ENCODE measurements around the gene HOGA1. TPM values are rescaled to one million over a fixed set of nuclear protein-coding genes. Genes with fewer than 3 reads are reported as not detected.

Gene HOGA1
- total RNA-seq, 2 donors from 2014 or later: 0.49 TPM; not detected in 1

DNA sequence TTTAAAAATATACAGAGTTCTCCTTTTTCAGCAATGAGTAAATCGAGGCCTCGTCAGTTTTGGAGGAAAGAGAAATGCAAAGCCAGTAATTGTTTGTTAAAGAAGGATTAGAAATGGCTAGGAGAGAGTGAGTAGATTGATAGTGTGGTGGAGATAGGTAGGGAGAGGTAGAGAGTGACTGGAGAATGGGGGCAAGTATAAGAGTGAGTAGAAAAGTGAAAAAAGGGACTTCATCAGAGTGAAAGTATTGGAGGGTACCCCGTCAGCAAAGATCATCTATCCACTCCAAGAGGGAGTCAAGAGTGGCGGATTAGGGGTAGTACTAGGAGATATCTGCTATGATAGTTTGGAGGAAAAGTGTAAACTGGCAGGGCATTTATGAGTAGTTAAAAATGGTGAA lies 20.9 kb upstream of the HOGA1 start:
- H3K27me3 ChIP-seq: no peaks in the 10 kb centered on the region
- intact Hi-C loops (cut with DNase I): no loop called here
- H3K4me1 ChIP-seq: no peaks in the 10 kb centered on the region
- TF ChIP-seq, protein P1, sequence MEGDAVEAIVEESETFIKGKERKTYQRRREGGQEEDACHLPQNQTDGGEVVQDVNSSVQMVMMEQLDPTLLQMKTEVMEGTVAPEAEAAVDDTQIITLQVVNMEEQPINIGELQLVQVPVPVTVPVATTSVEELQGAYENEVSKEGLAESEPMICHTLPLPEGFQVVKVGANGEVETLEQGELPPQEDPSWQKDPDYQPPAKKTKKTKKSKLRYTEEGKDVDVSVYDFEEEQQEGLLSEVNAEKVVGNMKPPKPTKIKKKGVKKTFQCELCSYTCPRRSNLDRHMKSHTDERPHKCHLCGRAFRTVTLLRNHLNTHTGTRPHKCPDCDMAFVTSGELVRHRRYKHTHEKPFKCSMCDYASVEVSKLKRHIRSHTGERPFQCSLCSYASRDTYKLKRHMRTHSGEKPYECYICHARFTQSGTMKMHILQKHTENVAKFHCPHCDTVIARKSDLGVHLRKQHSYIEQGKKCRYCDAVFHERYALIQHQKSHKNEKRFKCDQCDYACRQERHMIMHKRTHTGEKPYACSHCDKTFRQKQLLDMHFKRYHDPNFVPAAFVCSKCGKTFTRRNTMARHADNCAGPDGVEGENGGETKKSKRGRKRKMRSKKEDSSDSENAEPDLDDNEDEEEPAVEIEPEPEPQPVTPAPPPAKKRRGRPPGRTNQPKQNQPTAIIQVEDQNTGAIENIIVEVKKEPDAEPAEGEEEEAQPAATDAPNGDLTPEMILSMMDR (IDR thresholded peaks at IDR 0.05): no peak
- no peak for DNase-seq
- no peak overlapping the region for H3K4me3 ChIP-seq
- no peaks in the 10 kb centered on the region for H3K9me3 ChIP-seq
- no peak overlapping the region for H3K9ac ChIP-seq (ENCODE audit: low read depth in 2 of 2, low read length in 2 of 2)
- no peak overlapping the region for H3K27ac ChIP-seq
- no peaks in the 10 kb centered on the region for H3K36me3 ChIP-seq

DNA sequence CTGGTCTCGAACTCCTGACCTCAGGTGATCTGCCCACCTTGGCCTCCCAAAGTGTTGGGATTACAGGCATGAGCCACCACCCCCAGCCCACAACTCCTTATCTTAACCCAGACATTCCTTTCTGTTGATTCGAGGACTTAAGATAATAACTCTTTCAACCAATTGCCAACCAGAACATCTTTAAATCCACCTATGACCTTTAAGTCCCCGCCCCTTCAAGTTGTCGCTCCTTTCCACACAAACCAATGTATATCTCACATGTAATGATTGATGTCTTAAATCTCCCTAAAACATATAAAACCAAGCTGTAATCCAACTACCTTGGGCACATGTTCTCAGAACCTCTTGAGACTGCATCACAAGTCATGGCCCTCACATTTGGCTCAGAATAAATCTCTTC lies 19.4 kb upstream of the HOGA1 start:
- Histone ChIP-seq H3K4me1 (no peaks in the 10 kb centered on the region), H3K27ac (no peak overlapping the region), H3K27me3 (no peaks in the 10 kb centered on the region), H3K9me3 (no peaks in the 10 kb centered on the region), H3K36me3 (no peaks in the 10 kb centered on the region), H3K9ac (ENCODE audit: low read depth in 2 of 2, low read length in 2 of 2) (no peak overlapping the region), H3K4me3 (no peak overlapping the region)
- intact Hi-C loops (cut with DNase I): no loop called here
- TF ChIP-seq, protein P1 (IDR thresholded peaks at IDR 0.05): no peak
- no peak for DNase-seq

DNA sequence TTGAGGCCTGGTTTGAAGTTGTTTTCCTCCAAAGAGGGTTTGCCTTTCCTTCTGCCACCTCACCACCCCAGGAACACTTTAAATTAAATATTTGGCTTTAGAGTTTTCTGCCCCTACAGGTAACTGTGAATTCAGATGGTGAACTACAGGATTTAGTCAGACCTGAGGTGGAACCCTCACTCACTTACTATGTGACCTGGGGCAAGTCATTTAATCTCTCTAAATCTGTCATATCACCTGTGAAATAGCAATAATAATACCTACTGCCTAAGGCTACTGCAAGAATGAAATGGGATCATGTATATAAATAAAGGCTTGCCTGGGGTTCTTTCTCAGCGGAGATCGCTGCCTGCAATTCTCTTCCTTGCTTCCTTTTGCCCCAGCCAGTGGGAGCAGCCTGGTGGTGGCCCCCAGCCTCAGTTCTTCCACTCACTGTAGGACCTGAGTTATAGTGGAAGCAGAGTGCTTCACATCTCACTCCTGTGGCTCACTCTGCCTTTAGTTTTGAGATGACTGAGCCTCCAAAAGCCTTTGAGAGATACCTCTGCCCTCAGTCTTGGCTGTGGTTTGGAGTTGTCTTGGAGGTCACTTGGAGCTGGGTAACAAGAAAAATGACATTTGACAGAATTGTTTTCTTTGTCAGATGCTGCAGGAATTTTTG lies 17.7 kb upstream of the HOGA1 start:
- Histone ChIP-seq H3K4me3 (no peak overlapping the region), H3K4me1 (no peaks in the 10 kb centered on the region)
- no peak for DNase-seq

DNA sequence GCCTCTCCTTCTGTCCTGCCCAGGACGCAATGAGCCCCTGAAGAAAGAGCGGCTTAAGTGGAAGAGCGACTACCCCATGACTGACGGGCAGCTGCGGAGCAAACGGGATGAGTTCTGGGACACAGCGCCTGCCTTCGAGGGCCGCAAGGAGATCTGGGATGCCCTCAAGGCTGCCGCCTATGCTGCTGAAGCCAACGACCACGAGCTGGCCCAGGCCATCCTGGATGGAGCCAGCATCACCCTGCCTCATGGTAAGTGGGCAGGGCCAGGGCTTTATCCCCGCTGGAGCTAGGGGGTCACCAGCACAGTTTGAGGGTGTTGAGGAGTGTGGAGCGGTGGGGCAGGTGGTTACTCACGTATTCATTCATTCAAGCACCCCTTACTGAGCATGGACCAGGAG lies 16.3 kb upstream of the HOGA1 start:
- H3K27ac ChIP-seq: no peak overlapping the region

More for the DNA sequence above, 17.7 kb upstream of the HOGA1 start:
- TF ChIP-seq, protein P1 (IDR thresholded peaks at IDR 0.05): no peak
- Histone ChIP-seq H3K27me3 (no peaks in the 10 kb centered on the region), H3K9me3 (no peaks in the 10 kb centered on the region), H3K27ac (no peak overlapping the region), H3K36me3 (no peaks in the 10 kb centered on the region), H3K9ac (ENCODE audit: low read depth in 2 of 2, low read length in 2 of 2) (no peak overlapping the region)
- intact Hi-C loops (cut with DNase I): no loop called here

DNA sequence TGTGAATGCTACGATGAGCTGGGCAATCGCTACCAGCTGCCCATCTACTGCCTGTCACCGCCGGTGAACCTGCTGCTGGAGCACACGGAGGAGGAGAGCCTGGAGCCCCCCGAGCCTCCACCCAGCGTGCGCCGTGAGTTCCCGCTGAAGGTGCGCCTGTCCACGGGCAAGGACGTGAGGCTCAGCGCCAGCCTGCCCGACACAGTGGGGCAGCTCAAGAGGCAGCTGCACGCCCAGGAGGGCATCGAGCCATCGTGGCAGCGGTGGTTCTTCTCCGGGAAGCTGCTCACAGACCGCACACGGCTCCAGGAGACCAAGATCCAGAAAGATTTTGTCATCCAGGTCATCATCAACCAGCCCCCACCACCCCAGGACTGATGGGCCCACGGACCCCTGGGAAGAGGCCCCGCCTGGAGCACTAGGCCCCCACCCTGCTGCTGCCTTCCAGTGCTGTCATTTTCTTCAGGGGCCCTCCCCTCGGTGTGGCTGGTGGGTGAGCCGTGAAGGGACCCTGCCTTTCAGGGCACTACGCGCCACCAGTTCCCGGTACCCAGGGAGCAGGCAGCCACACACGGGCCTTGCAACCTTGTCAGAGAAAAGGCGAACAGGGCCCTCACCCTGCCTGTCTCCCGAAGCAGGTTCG lies 13.9 kb upstream of the HOGA1 start:
- no peaks in the 10 kb centered on the region for H3K36me3 ChIP-seq
- TF ChIP-seq, protein P1 (IDR thresholded peaks at IDR 0.05): no peak
- no peak overlapping the region for H3K27ac ChIP-seq
- no peaks in the 10 kb centered on the region for H3K27me3 ChIP-seq
- intact Hi-C loops (cut with DNase I): loop anchor here (5.0 kb wide), 1 partner anchor 42 kb away; no protein-coding TSS in a partner anchor
- H3K4me3 ChIP-seq: no peak overlapping the region
- no peaks in the 10 kb centered on the region for H3K4me1 ChIP-seq
- H3K9me3 ChIP-seq: no peaks in the 10 kb centered on the region
- DNase-seq: no peak
- H3K9ac ChIP-seq (ENCODE audit: low read depth in 2 of 2, low read length in 2 of 2): no peak overlapping the region

More for the DNA sequence above, 16.3 kb upstream of the HOGA1 start:
- no peak overlapping the region for H3K4me3 ChIP-seq
- intact Hi-C loops (cut with DNase I): no loop called here
- no peak for DNase-seq
- H3K9me3 ChIP-seq: no peaks in the 10 kb centered on the region
- H3K4me1 ChIP-seq: no peaks in the 10 kb centered on the region
- H3K36me3 ChIP-seq: no peaks in the 10 kb centered on the region
- H3K9ac ChIP-seq (ENCODE audit: low read depth in 2 of 2, low read length in 2 of 2): no peak overlapping the region
- TF ChIP-seq, protein P1 (IDR thresholded peaks at IDR 0.05): no peak
- no peaks in the 10 kb centered on the region for H3K27me3 ChIP-seq

Measured in colonic mucosa (tissue), 4 donors.